ENCODE data around the gene PPARD. TPM values are rescaled to one million over a fixed set of nuclear protein-coding genes. Genes with fewer than 3 reads are reported as not detected.

Gene PPARD
- total and polyA plus RNA-seq, 8 donors: 21.0 to 28.4 (median 23.9) TPM

DNA sequence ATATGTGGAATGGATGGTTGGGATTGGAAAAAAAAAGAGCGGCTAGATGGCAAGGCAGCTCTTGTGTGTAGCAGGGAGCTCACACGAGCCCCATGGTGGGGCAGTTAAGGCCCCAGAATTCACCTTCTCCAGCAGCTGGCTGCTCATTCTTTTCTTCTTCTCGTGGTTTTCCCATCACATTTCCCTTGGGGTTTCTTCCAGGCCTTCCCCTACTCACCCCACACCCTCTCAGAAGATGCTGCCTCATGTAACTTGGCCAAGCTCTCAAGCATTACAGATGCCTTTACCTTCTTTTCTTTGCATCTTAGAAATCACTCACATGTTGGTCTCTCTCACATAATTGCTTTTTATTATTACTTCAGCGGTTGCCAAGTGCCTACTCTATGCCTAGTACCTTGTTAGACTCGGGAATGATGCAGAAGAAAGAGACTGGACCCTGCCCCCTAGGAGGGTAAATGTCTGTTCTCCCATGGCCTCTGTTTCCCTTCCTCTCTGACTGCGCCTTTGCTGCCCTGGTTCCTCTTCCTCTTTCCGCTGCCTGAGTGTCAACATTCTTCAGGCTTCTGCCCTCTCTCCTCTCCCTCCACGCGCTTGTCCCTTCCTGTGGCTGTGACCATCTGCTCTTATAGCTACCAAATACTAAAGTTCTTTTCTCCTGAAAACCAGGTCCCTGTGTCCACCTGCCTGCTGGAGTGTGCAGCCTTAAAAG lies 28.6 kb downstream of the PPARD start:
- Histone ChIP-seq H3K27ac (peak overlapping the region; percentile 48 to 79), H3K9me3 (no peaks in the 10 kb centered on the region), H3K36me3 (peaks cover 0 to 6% of the 10 kb centered on the region in 2 donors), H3K4me3 (no peak overlapping the region), H3K27me3 (no peaks in the 10 kb centered on the region), H3K4me1 (peaks cover 25 to 51% of the 10 kb centered on the region in 2 donors)
- intact Hi-C loops (cut with DNase I): no loop called here
- ATAC-seq: peak; percentile 68
- DNase-seq: peak in 1 of 4 donors; percentile 75
- TF ChIP-seq, protein P1, sequence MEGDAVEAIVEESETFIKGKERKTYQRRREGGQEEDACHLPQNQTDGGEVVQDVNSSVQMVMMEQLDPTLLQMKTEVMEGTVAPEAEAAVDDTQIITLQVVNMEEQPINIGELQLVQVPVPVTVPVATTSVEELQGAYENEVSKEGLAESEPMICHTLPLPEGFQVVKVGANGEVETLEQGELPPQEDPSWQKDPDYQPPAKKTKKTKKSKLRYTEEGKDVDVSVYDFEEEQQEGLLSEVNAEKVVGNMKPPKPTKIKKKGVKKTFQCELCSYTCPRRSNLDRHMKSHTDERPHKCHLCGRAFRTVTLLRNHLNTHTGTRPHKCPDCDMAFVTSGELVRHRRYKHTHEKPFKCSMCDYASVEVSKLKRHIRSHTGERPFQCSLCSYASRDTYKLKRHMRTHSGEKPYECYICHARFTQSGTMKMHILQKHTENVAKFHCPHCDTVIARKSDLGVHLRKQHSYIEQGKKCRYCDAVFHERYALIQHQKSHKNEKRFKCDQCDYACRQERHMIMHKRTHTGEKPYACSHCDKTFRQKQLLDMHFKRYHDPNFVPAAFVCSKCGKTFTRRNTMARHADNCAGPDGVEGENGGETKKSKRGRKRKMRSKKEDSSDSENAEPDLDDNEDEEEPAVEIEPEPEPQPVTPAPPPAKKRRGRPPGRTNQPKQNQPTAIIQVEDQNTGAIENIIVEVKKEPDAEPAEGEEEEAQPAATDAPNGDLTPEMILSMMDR (IDR thresholded peaks at IDR 0.05): no peak

DNA sequence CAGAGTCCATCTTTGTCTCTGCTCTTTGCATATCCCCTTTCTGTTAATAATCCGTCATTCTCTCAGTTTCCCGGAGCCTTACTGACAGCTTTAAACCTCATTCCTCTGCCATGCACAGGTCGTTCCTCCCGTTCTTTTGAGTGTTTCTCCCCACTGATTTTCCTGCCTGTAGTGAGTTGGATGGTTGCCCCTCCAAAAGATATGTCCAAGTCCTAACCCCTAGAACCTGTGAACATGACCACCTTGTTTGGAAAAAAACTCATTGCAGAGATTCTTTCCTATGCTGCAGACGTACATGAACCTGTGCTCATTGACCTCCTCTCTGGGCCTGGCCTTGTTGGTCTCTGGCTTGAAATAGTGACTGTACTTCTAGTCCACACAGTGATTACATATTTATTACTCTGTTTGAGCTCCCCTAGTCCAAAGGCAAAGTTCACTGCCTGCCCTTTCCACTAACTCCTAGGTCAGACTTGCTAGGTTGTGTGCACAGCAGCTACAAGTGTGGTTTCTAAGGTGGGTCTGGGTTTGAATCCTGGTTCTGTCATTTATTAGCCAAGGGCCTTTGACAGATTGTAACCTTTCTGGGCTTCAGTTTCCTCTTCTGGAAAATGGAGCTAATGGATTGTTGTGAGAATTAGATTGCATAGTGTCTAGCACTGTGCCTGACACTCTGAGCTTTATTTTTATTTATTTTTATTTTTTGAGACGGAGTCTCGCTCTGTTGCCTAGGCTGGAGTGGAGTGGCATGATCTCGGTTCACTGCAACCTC lies 29.3 kb downstream of the PPARD start:
- ATAC-seq: no peak

DNA sequence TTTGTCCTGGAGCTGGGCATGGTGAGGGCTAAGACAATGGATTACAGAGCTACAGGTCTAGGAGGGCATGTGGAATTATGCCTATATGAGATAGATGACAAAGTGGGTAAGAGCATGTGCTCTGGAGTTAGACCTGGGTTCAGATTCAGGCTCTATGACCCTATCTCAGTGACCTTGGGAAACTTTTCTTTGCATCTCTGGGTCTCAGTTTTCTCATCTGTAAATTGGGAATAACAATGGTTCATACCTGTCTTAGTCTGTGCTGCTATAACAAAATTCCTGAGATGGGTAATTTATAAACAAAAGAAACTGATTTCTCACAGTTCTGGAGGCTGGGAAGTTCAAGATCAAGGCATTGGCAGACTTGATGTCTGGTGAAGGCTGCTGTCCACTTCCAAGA lies 30.3 kb downstream of the PPARD start:
- Histone ChIP-seq H3K27me3 (no peaks in the 10 kb centered on the region), H3K9me3 (no peaks in the 10 kb centered on the region), H3K4me3 (no peak overlapping the region), H3K4me1 (peaks cover 34 to 68% of the 10 kb centered on the region in 2 donors), H3K27ac (no peak overlapping the region), H3K36me3 (no peaks in the 10 kb centered on the region)
- DNase-seq: no peak
- intact Hi-C loops (cut with DNase I): no loop called here
- no peak for ATAC-seq
- TF ChIP-seq, protein P1 (IDR thresholded peaks at IDR 0.05): no peak

More for the DNA sequence above, 29.3 kb downstream of the PPARD start:
- H3K27me3 ChIP-seq: no peaks in the 10 kb centered on the region
- H3K4me1 ChIP-seq: peaks cover 33 to 59% of the 10 kb centered on the region in 2 donors
- H3K27ac ChIP-seq: peak overlapping the region in 1 of 2 donors; percentile 79
- H3K4me3 ChIP-seq: no peak overlapping the region
- intact Hi-C loops (cut with DNase I): no loop called here
- TF ChIP-seq, protein P1 (IDR thresholded peaks at IDR 0.05): no peak
- peaks cover 0 to 6% of the 10 kb centered on the region in 2 donors for H3K36me3 ChIP-seq
- no peaks in the 10 kb centered on the region for H3K9me3 ChIP-seq
- no peak for DNase-seq

DNA sequence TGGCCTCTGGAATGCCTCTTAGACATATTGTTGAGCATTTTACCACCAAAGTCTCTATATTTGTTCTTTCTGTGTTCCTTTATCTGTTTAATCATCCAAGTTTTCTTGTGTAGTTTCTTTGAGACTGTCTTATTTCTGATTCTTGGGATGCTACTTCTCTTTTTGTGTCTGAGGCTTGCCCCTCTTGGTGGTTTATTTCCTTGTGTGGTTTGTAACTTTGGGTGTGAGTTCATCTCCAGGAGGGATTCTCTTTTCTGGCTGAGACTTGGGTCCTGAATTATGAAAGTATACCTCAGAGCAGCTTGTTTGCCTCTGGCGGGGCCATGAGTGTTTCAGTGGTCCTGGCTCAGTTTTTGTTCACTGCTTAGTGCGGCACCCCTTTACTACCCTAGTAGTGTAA lies 33.9 kb downstream of the PPARD start:
- TF ChIP-seq, protein P1 (IDR thresholded peaks at IDR 0.05): no peak
- Histone ChIP-seq H3K4me3 (no peak overlapping the region), H3K27me3 (no peaks in the 10 kb centered on the region), H3K27ac (no peak overlapping the region), H3K9me3 (no peaks in the 10 kb centered on the region), H3K4me1 (peaks cover 10 to 48% of the 10 kb centered on the region in 2 donors), H3K36me3 (no peaks in the 10 kb centered on the region)
- intact Hi-C loops (cut with DNase I): no loop called here
- no peak for ATAC-seq
- DNase-seq: no peak

DNA sequence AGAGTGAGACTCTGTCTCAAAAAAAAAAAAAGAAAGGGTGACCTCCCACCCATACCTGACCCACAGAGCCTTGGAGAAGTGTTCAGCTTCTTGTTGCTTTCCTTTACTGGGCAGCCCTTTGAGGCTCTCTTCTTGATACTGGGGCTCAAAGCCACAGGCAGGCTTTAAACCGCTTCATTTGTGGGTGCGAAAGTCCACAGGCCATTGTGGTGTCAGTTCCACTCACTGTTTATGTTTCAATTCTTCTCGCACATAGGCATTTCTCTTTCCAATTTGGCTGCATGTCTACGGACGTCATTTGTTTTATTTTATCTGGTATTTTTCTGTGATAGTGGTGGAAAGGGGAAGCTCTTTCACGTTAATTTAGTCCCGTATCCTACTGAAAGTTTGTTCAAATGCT lies 34.6 kb downstream of the PPARD start:
- intact Hi-C loops (cut with DNase I): no loop called here
- H3K4me3 ChIP-seq: no peak overlapping the region

More for the DNA sequence above, 34.6 kb downstream of the PPARD start:
- H3K27me3 ChIP-seq: no peaks in the 10 kb centered on the region
- no peak overlapping the region for H3K27ac ChIP-seq
- DNase-seq (peak in 1 of 4 donors; percentile 27), ATAC-seq (no peak)
- TF ChIP-seq, protein P1 (IDR thresholded peaks at IDR 0.05): no peak
- H3K36me3 ChIP-seq: no peaks in the 10 kb centered on the region
- H3K4me1 ChIP-seq: peaks cover 10 to 41% of the 10 kb centered on the region in 2 donors
- no peaks in the 10 kb centered on the region for H3K9me3 ChIP-seq
